Measurements from ENCODE around the gene TRIM41.
"Not testable (repeated sequence)": the region's sequence is repeated elsewhere in the genome, so short reads cannot be mapped to it uniquely, and the experiment has no call there.

The TRIM41 gene

GRCh38 chr5:181193656-181194055 is 29.4 kb upstream of the TRIM41 start:
- DNase-seq: no peak

DNA sequence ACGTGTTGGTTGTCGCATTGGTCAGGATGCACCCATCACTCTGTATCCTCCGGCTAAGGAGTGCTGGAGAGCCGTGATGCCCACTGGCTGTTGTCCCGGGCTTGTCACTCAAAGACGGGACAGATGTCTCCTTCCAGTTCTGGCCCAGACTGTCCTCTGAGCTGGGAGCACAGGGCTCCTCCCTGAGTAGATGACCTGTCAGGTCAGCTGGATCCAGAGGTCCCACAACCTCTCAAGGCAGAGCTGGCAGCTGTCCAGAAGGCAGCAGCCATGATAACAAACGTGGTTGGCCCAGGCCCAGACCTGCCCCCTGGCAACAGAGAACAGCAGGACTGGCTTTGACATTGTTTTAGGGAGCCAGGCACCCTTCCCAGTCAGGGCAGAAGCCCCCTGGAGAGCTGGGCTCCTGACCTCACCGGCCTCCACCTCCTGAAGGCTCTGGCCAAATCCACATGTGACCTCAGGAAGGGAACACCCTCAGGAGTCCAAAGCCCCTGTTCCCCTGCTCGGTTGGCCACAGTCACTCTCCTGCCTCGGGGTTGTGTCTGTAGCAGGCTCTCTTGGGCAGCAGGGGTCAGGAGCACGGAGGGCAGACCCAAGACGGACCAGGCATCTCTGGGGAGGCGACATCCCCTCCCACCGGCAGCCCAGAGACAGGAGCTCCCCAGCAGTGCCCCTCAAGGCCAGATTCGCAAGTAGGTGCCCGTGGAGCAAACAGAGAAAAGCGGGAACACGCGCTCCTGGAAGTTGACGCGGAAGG is 28.4 kb upstream of the TRIM41 start:
- DNase-seq: no peak

DNA sequence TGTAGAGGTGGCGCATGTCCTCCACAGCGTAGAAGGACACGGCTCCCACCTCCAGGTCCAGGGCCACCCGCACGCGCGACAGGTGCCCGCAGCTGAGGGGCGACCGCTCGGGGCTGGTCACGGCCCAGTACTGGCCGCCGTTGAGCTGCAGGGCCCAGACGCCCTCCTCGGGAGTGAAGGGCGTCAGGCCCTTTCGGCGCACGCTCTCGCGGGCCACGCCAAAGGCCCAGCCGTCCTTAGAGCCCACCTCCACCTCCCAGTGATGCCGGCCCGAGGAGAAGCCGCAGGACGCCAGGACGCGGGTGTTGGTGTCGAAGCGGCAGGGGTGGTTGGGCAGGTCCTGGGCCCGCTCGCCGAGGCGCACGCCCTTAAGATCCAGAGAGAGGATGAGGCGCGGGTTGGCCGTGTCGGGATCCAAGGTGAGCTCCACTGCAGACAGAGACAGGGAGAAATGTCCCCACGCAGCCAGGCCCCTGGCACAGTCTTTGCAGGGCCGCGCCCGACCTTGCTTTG is 27.8 kb upstream of the TRIM41 start:
- no peak for DNase-seq

DNA sequence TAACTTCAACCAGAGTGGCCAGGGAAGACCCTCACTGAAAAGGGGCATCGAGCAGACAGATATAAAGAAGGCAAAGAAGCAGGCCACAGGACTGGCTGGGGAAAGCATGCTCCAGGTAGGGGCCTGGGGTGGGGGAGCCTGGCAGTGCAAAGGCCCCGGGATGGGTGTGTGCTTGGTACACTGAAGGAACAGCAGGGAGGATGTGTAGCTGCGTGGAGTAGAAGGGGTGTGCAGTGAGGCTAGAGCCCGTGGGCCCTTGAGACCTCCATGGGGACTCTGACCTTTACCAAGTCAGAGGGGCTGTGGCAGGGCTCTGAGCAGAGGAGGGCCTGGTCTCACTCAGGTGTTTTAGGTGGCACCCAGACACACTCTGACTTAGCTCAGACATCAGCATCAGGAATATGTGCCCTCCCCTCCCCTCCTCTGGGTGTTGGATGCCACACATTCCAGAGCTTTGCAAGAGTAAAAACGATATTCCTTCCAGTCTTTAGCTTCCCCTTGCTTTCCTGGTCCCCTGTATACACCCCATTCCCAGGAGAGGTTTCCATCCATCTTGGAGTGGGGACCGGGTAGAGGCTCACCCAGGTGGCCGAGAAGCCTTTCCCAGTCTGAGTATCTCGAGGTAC is 25.6 kb upstream of the TRIM41 start:
- no peak for DNase-seq

DNA sequence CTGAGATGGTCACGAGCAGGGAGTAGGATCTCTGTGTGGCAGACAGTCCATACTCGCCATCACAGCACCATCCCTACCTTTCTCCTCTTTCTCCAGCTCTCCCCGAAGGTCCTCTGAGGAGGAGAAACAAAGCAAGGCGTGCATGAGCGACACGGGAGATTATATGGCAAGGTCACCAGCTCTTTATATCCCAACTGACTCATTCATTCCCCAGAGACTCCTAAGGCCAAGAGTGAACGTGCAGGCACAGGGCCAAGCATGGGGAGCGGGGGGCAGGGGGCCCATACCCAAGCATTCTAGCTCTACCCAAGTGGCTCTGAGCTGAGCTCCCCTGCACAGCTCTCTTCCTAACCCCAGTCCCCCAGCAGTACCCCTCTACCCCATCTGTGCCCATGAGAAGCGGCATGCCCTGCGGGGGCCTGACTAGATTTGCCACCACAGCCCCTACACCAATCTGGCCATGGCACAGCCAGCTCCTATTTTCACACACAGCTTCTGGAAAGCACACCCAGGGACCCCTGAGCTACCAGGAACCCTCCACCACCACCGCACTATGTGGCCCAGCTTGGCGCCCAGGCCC is 24.9 kb upstream of the TRIM41 start:
- DNase-seq: no peak

DNA sequence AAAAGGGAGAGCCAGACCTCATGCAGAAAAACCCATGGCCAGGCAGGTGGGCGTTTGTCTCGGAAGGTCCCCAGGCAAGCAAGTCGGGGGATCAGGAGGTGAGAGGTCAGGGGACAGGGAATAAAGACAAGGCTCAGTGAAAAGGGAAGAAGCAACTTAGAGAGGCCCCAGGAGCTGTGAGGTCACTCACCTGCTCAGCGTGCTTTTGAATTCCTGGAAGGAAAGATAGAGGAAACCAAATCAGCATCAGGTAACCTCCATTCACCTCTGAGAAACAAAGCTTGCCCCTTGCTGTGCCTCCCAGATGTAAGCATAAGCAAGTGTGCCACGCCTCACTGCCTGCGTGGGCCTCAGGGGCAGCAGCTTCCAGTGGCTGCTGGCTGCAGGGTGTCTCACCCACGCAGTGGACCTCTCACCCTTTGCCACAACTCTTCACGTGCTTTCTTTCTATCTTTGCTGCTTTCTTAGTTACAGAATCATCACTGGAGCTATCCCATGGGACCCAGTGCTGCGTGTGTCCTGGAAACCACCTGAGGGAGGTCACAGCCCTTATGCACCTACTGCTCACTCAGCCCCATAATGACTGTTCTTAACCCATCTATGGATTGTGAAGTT is 24.1 kb upstream of the TRIM41 start:
- no peak for DNase-seq

DNA sequence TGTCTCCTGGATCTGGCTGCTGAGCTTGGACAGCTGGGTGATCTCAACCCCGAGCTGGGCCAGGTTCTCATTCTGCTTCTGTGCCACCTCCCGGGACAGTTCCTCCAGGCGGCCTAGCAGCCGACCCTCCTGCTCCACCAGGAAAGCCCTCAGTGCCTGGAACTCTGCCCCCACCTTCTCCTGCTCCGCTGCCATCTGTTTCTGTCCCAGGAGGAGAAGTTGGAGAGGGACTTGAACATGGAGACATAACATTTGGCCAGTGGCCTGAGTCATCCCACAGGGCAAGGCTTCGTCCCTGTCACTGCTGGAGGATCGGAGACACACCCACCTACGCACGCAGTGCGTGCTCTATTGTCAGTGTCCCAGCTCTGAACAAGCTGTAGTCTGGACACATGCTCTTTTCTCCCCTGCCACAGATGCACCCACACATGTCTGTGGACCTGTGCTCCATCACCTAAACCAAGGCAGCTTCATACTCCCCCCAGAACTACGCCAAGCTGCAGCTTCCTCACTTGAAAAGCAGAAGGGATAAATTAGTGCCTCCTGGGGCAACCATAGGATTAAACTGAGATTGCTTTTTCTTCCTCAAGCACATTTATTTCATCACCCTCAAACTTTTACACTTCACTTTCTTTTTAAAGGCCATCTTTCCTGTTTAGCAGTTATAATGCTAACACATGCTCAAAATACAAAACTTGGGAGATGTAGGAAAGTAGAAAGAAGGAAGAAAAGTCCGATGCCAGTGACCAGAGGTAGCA is 23.0 kb upstream of the TRIM41 start:
- DNase-seq: no peak

GRCh38 chr5:181200816-181201215 is 22.3 kb upstream of the TRIM41 start:
- no peak for DNase-seq

- no peak for DNase-seq
Measured at GRCh38 chr5:181203093-181203711, 19.9 kb upstream of the TRIM41 start.

DNA sequence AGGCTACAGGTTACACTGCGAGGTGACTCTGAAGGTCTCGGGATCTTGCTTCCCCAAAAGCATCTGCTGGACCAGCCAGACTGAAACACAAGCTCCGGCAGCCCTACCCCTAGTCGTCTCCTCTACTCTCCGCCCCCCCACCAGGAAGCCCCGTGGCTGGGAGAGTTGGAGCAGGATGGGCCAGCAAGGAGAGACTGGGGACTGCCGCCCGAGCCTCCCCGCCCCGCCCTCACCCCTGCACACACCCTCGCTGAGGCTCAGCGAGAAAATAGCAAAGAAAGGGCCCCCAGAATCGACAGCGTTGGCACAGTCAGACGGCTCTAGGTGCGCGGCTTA is 19.3 kb upstream of the TRIM41 start:
- DNase-seq: no peak

DNA sequence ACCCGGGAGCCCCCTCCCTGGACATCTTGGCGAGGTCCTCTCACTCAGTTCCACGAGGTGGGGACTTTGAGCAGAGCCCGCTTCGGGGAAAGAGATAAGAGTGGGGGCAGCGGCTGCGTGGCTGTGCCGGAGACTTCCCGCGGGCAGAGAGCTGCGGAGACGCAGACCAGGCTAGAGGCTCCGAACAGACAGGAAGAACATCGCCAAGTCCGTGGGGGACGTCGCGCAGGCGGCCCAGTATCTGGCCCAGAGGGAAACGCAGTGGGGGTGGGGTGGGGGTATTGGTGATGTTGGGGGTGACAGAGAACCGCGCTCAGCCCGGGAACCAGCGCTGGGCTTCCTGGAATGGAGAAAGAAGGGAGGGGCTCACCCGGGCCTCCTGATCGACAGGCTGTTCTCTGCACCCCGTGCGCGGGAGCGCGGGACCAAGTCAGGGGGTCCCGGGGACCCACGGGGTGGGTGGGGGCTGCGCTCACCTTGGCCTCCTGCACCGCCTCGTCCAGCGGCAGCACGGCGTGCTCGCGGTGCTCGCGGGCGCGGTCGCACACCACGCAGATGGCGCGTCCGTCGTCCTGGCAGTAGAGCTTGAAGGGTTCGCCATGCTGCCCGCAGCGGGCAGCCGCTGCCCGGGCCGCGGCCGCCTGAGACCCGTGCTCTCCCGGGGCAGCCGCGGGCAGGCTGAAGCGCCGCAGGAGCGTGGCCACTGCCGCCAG is 18.8 kb upstream of the TRIM41 start:
- no peak for DNase-seq

- no peak for DNase-seq
Measured at GRCh38 chr5:181204826-181205760, 18.0 kb upstream of the TRIM41 start, which contains the start of gene TRIM7. TRIM7 (minus strand) TSS chr5:181205196; CDS start chr5:181205110, 86 bp downstream.

GRCh38 chr5:181205761-181206649 is 17.1 kb upstream of the TRIM41 start:
- DNase-seq: no peak

DNA sequence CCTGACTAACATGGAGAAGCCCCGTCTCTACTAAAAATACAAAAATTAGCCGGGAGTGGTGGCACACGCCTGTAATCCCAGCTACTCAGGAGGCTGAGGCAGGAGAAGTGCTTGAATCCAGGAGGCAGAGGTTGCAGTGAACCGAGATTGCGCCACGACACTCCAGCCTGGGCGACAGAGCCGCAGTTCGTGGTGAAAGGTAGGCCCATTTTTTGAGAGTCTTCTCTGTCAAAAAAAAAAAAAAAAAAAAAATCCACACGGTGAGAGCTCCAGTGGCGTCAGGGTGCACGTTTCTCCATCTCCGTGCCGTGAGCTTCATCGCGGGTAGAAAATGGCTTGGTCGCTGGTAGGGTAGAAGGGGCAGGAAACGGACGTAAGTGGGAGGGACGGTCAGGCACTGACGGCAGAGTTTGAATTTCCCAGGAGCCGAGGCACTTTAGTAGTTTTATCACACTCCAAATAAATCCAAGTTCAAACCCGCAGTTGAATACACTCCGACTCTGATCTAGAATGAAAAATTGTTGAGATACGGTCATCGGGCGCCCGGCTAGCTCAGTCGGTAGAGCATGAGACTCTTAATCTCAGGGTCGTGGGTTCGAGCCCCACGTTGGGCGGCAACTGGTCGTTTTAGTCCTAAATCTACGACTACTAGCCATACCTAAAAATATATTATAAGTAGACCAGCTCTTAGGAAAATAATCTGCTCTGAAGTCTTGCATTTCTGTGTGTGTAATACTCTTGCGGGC is 15.7 kb upstream of the TRIM41 start:
- no peak for DNase-seq

- DNase-seq: no peak
Measured at GRCh38 chr5:181207960-181208253, 15.2 kb upstream of the TRIM41 start.

DNA sequence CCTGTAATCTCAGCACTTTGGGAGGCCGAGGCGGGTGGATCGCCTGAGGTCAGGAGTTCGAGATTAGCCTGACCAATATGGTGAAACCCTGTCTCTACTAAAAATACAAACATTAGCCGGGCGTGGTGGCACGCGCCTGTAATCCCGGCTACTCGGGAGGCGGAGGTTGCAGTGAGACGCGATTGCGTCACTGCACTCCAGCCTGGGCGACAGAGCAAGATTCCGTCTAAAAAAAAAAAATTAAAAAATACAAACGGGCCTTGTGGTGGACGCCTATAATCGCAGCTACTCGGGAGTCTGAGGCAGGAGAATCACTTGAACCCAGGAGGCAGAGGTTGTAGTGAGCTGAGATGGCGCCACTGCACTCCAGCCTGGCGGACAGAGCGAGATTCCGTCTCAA is 14.1 kb upstream of the TRIM41 start:
- not testable (repeated sequence) for DNase-seq

GRCh38 chr5:181210148-181210547 is 12.9 kb upstream of the TRIM41 start:
- DNase-seq: not testable (repeated sequence)

- not testable (repeated sequence) for DNase-seq
Measured at GRCh38 chr5:181210698-181211097, 12.4 kb upstream of the TRIM41 start.

GRCh38 chr5:181211208-181211607 is 11.9 kb upstream of the TRIM41 start:
- DNase-seq: no peak

Data from NCI-H2029 (cell line).